GM23338 (cell line): Measurements from ENCODE around the gene FGF2.

Source experiments
- CREB1 ChIP-seq: fragments of 250-450 bp; sonication (Bioruptor Pico); IDR thresholded peaks from 2 replicates; pipeline ENCODE4 v1.5.0; 2020; ENCODE audit warnings: low read depth, mild to moderate bottlenecking, moderate library complexity
- CTCF ChIP-seq, 2 experiments: fragments of 200-600 bp in 1 of 2; sonication (generic) in 1 of 2; conservative IDR thresholded peaks; 2 replicates each; pipeline versions ENCODE4 v1.5.1 to v1.6.1; 2016 to 2017; ENCODE audit warnings: antibody characterized with exemption in 2 of 2, low read depth in 2 of 2, mild to moderate bottlenecking in 2 of 2, moderate library complexity in 1 of 2
- ETS1 ChIP-seq: IDR thresholded peaks from 2 replicates; pipeline ENCODE4 v1.6.1; 2016; ENCODE audit warnings: antibody characterized with exemption
- EZH2 ChIP-seq: fragments of 200-600 bp; sonication (generic); IDR thresholded peaks from one replicate; pipeline ENCODE4 v1.8.0; 2017; ENCODE audit warnings: antibody characterized with exemption, mild to moderate bottlenecking, low read depth; ENCODE audit not compliant: unreplicated experiment
- EZH2phosphoT487 ChIP-seq: fragments of 200-600 bp; sonication (generic); IDR thresholded peaks from one replicate; pipeline ENCODE4 v1.8.1; 2018; ENCODE audit warnings: antibody characterized with exemption; ENCODE audit not compliant: unreplicated experiment
- NANOG ChIP-seq: IDR thresholded peaks from 2 replicates; pipeline ENCODE4 v1.6.1; 2016; ENCODE audit warnings: antibody characterized with exemption, borderline replicate concordance
- POLR2AphosphoS5 ChIP-seq: IDR thresholded peaks from 2 replicates; pipeline ENCODE4 v1.6.1; 2016; ENCODE audit warnings: antibody characterized with exemption, low read depth
- REST ChIP-seq: IDR thresholded peaks from one replicate; pipeline ENCODE4 v1.6.1; 2018; ENCODE audit warnings: antibody characterized with exemption; ENCODE audit not compliant: unreplicated experiment
- STAT1 ChIP-seq: IDR thresholded peaks from one replicate; pipeline ENCODE4 v1.6.1; 2016; ENCODE audit warnings: antibody characterized with exemption; ENCODE audit not compliant: unreplicated experiment
- ZNF114 ChIP-seq: fragments of 250-450 bp; sonication (Bioruptor Pico); IDR thresholded peaks from 2 replicates; pipeline ENCODE4 v1.5.0; 2020; ENCODE audit warnings: mild to moderate bottlenecking, moderate library complexity
- ZNF331 ChIP-seq: fragments of 250-450 bp; sonication (Bioruptor Pico); IDR thresholded peaks from 2 replicates; pipeline ENCODE4 v1.5.0; 2020; ENCODE audit warnings: low read depth, mild to moderate bottlenecking, moderate library complexity

- TF ChIP-seq CTCF (conservative IDR thresholded peaks at IDR 0.05; ENCODE audit: low read depth in 2 of 2), result no peak
- no peak for TF ChIP-seq STAT1
- no peak; the same call in 1 of the 2 replicates for TF ChIP-seq POLR2AphosphoS5
- no peak for TF ChIP-seq REST
- TF ChIP-seq EZH2, result no peak
- no peak for TF ChIP-seq CREB1
- TF ChIP-seq EZH2phosphoT487, result no peak
- no peak for TF ChIP-seq NANOG
- TF ChIP-seq ETS1, result no peak
- TF ChIP-seq ZNF114 (CRISPR knock-in tag), result no peak
- no peak for TF ChIP-seq ZNF331
Observed at GRCh38 chr4:122842984-122843531, 16.4 kb downstream of the FGF2 start.
